A549 (cell line): Measurements from ENCODE around the gene SAP25.

Source experiments
- BHLHE40 ChIP-seq: IDR thresholded peaks from 2 replicates; pipeline ENCODE4 v1.6.1; 2012; ENCODE audit warnings: low read depth, low read length, inconsistent platforms
- CEBPB ChIP-seq, 2 experiments: fragments of >200 bp in 1 of 2; sonication (Bioruptor Twin) in 1 of 2; formaldehyde crosslinking in 1 of 2; IDR thresholded peaks; 2 replicates each; pipeline ENCODE4 v1.6.1; 2012 to 2016
- CTCF ChIP-seq: fragments of >200 bp; sonication (Bioruptor Twin); formaldehyde crosslinking; IDR thresholded peaks from 3 replicates; pipeline ENCODE4 v1.5.1; 2016
- JUNB ChIP-seq: fragments of >200 bp; sonication (Bioruptor Twin); formaldehyde crosslinking; IDR thresholded peaks from 2 replicates; pipeline ENCODE4 v1.6.1; 2016
- KDM1A ChIP-seq: fragments of 200-600 bp; sonication (generic); IDR thresholded peaks from 2 replicates; pipeline ENCODE4 v1.6.1; 2016; ENCODE audit warnings: low read depth, mild to moderate bottlenecking
- MAX ChIP-seq: IDR thresholded peaks from 2 replicates; pipeline ENCODE4 v1.6.1; 2012
- POLR2A ChIP-seq: IDR thresholded peaks from 2 replicates; pipeline ENCODE4 v1.6.1; 2012; ENCODE audit warnings: mild to moderate bottlenecking, low read length
- RNF2 ChIP-seq: fragments of 200-600 bp; sonication (generic); IDR thresholded peaks from 2 replicates; pipeline ENCODE4 v1.6.1; 2016; ENCODE audit warnings: low read depth, mild to moderate bottlenecking, antibody characterized with exemption, moderate library complexity, borderline replicate concordance
- USF2 ChIP-seq: fragments of 450-650 bp; IDR thresholded peaks from 2 replicates; pipeline ENCODE4 v1.6.1; 2014; ENCODE audit warnings: antibody characterized with exemption

- TF ChIP-seq KDM1A (no peak), POLR2A (no peak), BHLHE40 (no peak), CTCF (no peak), USF2 (no peak), RNF2 (no peak), MAX (no peak), JUNB (no peak), CEBPB (IDR thresholded peaks at IDR 0.05) (no peak)
Observed at GRCh38 chr7:100613412-100614175, 39.9 kb upstream of the SAP25 start.
